Measurements from ENCODE around the gene GIPR.
"Not testable (repeated sequence)": the region's sequence is repeated elsewhere in the genome, so short reads cannot be mapped to it uniquely, and the experiment has no call there.

The GIPR gene, protein sequence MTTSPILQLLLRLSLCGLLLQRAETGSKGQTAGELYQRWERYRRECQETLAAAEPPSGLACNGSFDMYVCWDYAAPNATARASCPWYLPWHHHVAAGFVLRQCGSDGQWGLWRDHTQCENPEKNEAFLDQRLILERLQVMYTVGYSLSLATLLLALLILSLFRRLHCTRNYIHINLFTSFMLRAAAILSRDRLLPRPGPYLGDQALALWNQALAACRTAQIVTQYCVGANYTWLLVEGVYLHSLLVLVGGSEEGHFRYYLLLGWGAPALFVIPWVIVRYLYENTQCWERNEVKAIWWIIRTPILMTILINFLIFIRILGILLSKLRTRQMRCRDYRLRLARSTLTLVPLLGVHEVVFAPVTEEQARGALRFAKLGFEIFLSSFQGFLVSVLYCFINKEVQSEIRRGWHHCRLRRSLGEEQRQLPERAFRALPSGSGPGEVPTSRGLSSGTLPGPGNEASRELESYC

DNA sequence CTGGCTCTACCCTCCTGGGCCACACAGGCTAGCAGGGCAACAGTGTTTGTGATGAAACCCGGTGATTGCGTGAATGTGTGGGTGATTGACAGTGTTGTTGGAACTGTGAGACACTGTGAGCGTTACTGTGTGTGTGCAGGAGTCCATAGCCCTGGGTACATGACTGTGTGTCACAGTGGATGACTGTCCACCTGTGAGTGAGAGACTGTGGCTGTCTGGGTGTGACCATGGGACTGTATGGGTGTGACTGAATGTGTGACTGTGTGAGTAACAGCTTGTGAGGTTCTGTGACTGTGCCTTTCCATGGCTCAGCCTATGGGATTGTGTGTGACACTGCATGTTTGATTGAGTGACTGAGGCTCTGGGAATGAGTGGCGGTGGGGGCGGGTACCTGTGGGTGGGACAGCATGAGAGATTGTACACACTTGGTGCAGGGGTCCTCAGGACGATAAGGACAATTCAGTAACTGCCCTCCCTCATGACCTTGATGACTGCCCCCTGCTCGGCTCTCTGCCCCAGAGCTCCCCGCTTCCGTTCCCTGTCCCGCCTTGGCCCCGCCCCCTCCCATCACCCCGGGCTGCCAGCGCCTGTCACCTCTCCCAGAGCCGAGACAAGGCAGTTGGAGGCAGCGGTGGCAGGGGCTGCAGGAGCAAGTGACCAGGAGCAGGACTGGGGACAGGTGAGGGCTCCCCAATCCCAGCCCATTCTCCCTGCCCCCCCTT, at the start of gene GIPR:
Gene GIPR (plus strand): TSS at position 602 of the 722 bp plus-strand sequence. CDS start 1,300 bp downstream, outside the sequence.
- H3K27ac ChIP-seq: peak within 1 kb of the TSS; percentile 48
- DNase-seq (ENCODE audit: low read depth, low spot score): peak; percentile 92

DNA sequence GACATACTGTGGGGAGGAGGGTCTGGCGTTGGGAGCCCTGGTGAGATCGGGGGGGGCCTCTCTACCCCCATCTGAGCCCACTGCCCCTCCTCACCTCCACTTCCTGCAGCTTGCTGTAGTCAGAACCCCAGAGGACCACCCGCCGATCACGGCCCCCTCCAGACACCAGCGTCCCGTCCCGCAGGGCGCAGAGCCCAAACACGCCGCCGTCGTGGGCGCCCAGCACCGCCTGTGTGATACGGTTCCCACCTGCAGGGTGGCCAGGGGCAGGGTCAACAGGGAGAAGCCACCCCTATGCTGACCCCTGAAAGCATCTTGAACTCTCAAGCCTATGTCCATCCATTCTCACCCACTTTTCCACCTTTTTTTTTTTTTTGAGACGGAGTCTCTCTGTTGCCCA, 46.6 kb upstream of the GIPR start:
- DNase-seq (ENCODE audit: low read depth, low spot score): no peak

GRCh38 chr19:45621976-45622503, 46.0 kb upstream of the GIPR start:
- H3K27ac ChIP-seq: no peak overlapping the region
- DNase-seq (ENCODE audit: low read depth, low spot score): no peak

More for the DNA sequence above, 46.6 kb upstream of the GIPR start:
- no peak overlapping the region for H3K27ac ChIP-seq

DNA sequence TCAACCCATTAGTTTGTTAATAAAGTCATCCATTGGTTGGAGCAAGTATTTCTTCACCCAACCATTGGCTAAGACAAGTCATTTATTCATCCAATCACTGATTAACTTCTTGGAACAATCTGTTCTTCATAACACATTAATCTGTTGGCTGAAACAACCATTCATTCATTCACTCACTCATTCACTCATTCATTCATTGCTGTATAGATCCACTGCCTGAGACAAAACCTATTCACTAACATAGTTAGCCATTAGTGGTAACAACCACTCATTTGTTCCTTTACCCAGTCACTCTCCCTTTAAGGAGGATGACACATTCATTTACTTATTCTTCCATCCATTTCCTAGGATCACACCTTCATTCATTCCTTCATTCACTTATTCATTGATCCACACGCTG, 44.0 kb upstream of the GIPR start:
- no peak for DNase-seq (ENCODE audit: low read depth, low spot score)
- H3K27ac ChIP-seq: no peak overlapping the region

GRCh38 chr19:45628219-45628618, 39.8 kb upstream of the GIPR start:
- DNase-seq (ENCODE audit: low read depth, low spot score); H3K27ac ChIP-seq: not testable (repeated sequence)

GRCh38 chr19:45629704-45630103, 38.3 kb upstream of the GIPR start:
- H3K27ac ChIP-seq: peak overlapping the region; percentile 98
- no peak for DNase-seq (ENCODE audit: low read depth, low spot score)

GRCh38 chr19:45630463-45630862, 37.6 kb upstream of the GIPR start:
- peak overlapping the region; percentile 98 for H3K27ac ChIP-seq

DNA sequence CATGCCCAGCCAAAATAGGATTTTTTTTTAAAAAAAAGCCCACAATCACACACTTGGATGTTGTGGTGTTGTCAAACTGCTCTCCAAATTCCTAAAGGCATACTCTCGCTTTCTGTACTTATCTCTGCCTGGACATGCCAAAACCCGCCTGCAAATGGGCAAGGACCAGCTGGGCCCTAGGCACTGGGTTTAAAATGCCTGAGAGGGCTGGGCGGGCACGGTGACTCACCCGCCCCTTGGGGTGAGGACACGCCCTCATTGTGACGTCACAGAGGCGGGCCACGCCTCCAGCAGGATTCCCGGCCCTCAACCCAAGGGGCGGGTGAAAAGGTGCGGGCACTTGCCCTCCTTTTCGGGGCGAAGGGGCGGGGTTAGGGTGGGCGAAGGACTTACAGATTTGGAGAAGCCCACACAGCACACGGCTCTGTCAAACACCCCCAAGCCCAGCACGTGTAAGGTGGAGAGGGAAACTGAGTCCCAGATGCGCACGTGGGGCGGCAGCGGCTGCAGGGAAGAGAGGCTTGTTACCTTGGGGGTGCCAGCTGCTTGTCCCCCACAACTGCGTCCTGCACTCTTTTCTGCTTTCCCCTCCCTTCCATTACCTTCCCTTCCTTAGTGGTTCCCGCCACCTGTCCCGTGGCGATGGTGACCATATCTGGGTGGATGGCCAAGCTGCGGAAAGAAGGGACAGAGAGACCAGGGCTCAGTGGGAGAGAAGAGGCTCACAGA, 35.4 kb upstream of the GIPR start:
- peak; percentile 98 for DNase-seq (ENCODE audit: low read depth, low spot score)
- H3K27ac ChIP-seq: peak overlapping the region; percentile 98

More at GRCh38 chr19:45630463-45630862, 37.6 kb upstream of the GIPR start:
- peak; percentile 95 for DNase-seq (ENCODE audit: low read depth, low spot score)

- DNase-seq (ENCODE audit: low read depth, low spot score): no peak
- H3K27ac ChIP-seq: no peak overlapping the region
Measured at GRCh38 chr19:45636275-45636674, 31.7 kb upstream of the GIPR start.

GRCh38 chr19:45636902-45637301, 31.1 kb upstream of the GIPR start:
- peak overlapping the region; percentile 81 for H3K27ac ChIP-seq
- DNase-seq (ENCODE audit: low read depth, low spot score): no peak

GRCh38 chr19:45637890-45638667, 29.9 kb upstream of the GIPR start:
- peak overlapping the region; percentile 81 for H3K27ac ChIP-seq
- no peak for DNase-seq (ENCODE audit: low read depth, low spot score)

DNA sequence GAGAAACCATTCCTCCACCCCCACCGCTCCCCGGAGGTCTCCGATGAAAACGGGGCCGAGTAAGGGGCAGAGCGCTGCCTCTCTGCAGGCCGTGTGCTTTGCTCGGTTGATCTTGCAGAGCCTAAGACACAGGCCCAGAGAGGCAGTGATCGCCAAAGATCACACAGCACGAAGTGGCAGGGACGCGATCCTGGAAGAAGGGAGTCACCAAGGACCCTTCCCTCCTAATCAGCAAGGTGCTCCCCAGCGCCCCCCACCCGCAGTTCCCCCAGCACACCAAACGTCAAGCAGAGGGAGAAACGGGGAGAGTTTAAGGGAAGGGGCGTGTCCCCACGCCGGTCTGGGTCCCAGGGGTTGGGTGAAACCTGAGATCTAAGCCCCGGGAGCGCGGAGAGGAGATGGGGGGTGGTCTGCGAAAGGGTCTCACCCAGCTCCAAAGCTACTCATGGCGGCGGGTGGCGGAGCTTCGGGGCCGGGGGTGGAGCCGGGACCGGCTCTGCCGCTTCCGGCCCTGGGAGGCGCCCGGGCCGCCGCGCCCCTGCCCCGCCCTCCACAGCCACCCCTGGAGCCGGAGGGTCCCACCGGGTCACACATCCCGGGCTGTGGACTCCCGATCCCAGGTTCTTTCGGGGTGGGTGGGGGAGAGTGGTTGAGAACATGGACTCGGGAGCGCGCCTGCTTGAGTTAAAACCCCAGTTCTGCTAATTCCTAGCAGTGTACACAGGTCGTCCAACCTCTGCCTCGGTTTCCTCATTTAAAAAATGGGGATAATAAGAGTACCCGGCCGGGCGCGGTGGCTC, 28.9 kb upstream of the GIPR start, which contains the start of gene EML2:
Gene EML2 (minus strand): TSS at position 468 of the 800 bp plus-strand sequence. CDS start 21 bp downstream, at position 447.
- H3K27ac ChIP-seq: peak within 1 kb of the TSS; percentile 81
- DNase-seq (ENCODE audit: low read depth, low spot score): no peak

- DNase-seq (ENCODE audit: low read depth, low spot score): no peak
- H3K27ac ChIP-seq: peak overlapping the region; percentile 81
Measured at GRCh38 chr19:45640849-45641273, 27.2 kb upstream of the GIPR start.

- H3K27ac ChIP-seq: peak overlapping the region; percentile 81
- DNase-seq (ENCODE audit: low read depth, low spot score): peak; percentile 76
Measured at GRCh38 chr19:45641274-45642105, 26.5 kb upstream of the GIPR start.

- peak overlapping the region; percentile 81 for H3K27ac ChIP-seq
- no peak for DNase-seq (ENCODE audit: low read depth, low spot score)
Measured at GRCh38 chr19:45643024-45643926, 24.7 kb upstream of the GIPR start.

DNA sequence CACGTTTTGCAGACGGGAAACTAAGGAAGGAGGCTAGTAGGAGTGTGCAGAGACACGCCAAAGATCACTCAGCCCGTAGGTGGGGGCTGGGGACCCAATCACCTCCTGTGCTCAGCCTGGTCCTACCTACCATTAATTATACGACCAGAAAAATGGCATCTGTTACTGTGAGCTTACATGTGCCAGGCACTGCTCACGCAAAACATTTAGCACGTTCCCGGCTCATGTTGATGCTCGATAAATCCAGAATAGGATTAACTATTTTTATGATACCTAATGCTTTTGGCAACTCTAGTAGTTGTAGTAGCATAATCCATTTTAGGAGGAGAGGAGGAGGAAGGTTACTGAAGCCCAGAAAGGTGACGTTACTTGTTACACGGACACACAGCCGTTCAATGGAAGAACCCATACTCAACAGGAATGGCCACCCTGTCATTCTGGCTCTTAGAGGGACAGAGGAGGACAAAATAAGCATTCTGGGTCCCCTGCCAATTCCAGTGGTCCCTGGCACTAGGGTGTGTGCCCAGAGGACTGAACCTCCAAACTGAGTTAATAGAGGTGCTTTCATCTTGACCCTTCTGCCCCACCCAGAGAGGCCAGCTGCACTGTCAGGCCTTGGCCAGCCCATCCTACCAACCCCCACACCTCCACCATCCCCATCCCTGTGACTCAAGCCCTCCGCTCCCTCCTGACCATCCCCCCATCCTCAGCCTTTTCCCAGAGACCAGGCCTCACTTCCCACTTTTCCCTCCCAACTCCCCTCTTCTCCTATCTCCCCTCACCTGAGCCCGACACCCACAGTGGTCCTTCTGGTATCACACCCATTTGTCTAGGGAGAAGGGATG, 23.9 kb upstream of the GIPR start:
- DNase-seq (ENCODE audit: low read depth, low spot score): no peak
- no peak overlapping the region for H3K27ac ChIP-seq

Data from epithelial cell of prostate (primary cell).